ENCODE measurements around the gene CFAP61.

- TF ChIP-seq CTCF (IDR thresholded peaks at IDR 0.05), result no peak
- TF ChIP-seq POLR2A (IDR thresholded peaks at IDR 0.05), result no peak
Measured at GRCh38 chr20:20103486-20103885, 51.2 kb downstream of the CFAP61 start.

All from heart left ventricle (tissue), 13 donors.